Measurements from ENCODE around the gene C1S. TPM values are rescaled to one million over a fixed set of nuclear protein-coding genes. Genes with fewer than 3 reads are reported as not detected.

Gene C1S
- total and polyA plus RNA-seq, 2 donors (not counting 3 experiments of a cell fraction or from before 2014, with no cell fraction given) = 0.32 to 0.38 TPM

GRCh38 chr12:7101047-7101693, 40.7 kb downstream of the C1S start:
- H3K4me1 ChIP-seq (ENCODE audit: control insufficient read depth, extremely low read depth, insufficient read depth, low read length) = no peaks in the 10 kb centered on the region
- intact Hi-C loops (cut with micrococcal nuclease) (no loop called here), dilution Hi-C loops (cut with MboI; ENCODE audit: extremely low pct_ligation_motif_present, low sequenced_read_pairs) (no loop called here)
- no peak overlapping the region for H3K9ac ChIP-seq (replicated peaks; ENCODE audit: extremely low read depth, insufficient read depth, low read length)
- H3K4me2 ChIP-seq (ENCODE audit: insufficient read depth, low read length) = no peak overlapping the region
- FAIRE-seq = no peak
- no peaks in the 10 kb centered on the region for H3K9me3 ChIP-seq (replicated peaks; ENCODE audit: control insufficient read depth, insufficient read depth, low read length)
- no peaks in the 10 kb centered on the region for H3K79me2 ChIP-seq (ENCODE audit: control insufficient read depth, insufficient read depth, low read length)
- DNase-seq (ENCODE audit: low read depth, low spot score) = no peak
- no TSS peak for BruUV-seq (replicated peaks)
- H3K9me1 ChIP-seq (replicated peaks; ENCODE audit: control insufficient read depth, extremely low read depth, insufficient read depth, low read length) = no peaks in the 10 kb centered on the region
- no peak overlapping the region for H3K27ac ChIP-seq (ENCODE audit: insufficient read depth, low read depth, low read length)
- no peak for TF ChIP-seq CTCF (IDR thresholded peaks at IDR 0.05; ENCODE audit: extremely low read depth in 1 of 2, insufficient read depth in 1 of 2, low read depth in 1 of 2, low read length in 2 of 2)
- no peak for TF ChIP-seq POLR2AphosphoS5 (IDR thresholded peaks at IDR 0.05; ENCODE audit: insufficient read depth, low read depth, low read length)
- TF ChIP-seq EZH2 (IDR thresholded peaks at IDR 0.05; ENCODE audit: borderline replicate concordance, low read depth, low read length, severe bottlenecking) = no peak
- no peak for TF ChIP-seq FOS (IDR thresholded peaks at IDR 0.05; ENCODE audit: borderline replicate concordance, insufficient read depth, low read length)
- no peak for TF ChIP-seq MYC (IDR thresholded peaks at IDR 0.05; ENCODE audit: low read depth, low read length)
- ChIA-PET POLR2A (no interaction called here), CTCF (no interaction called here)
- H3K36me3 ChIP-seq (ENCODE audit: control insufficient read depth in 2 of 2, extremely low read depth in 1 of 2, insufficient read depth in 2 of 2, low read length in 2 of 2) = peaks cover 0 to 1% of the 10 kb centered on the region in 2 experiments
- no peak overlapping the region for H2AFZ ChIP-seq (ENCODE audit: low read depth, low read length)
- H4K20me1 ChIP-seq (replicated peaks; ENCODE audit: control insufficient read depth, extremely low read depth, insufficient read depth, low read length) = no peaks in the 10 kb centered on the region
- H3K4me3 ChIP-seq (replicated peaks in 1 of 3; ENCODE audit: insufficient read depth in 1 of 3, low read depth in 1 of 3, low read length in 3 of 3) = no peak overlapping the region
- no peaks in the 10 kb centered on the region for H3K27me3 ChIP-seq (ENCODE audit: control insufficient read depth in 2 of 2, insufficient read depth in 2 of 2, low read length in 2 of 2)

Measured in endothelial cell of umbilical vein (primary cell).